Smooth muscle cell of the brain vasculature (primary cell): ENCODE measurements around the gene FXYD2.

Experiments
- DNase-seq: peaks from one replicate; pipeline ENCODE4 v3.0.0-alpha.2; 2012; ENCODE audit warnings: low read depth, low spot score

FXYD2 gene

DNA sequence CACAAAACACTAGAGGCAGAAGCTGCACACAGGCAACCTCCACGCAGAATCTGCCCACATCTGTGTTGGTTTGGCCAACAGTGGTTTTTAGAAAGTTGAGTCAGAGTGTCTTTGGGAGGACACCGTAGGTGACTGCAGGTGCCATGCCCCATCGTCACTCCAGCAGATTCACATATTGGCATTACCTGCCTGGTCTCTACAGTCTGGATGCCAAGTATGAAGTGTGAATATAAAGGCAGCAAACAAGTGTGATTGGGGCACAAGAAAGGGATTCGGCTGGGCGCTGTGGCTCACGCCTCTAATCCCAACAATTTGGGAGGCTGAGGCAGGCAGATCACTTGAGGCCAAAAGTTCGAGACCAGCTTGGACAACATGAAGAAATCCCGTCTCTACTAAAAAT is 11.0 kb upstream of the FXYD2 start:
- DNase-seq: no peak

DNA sequence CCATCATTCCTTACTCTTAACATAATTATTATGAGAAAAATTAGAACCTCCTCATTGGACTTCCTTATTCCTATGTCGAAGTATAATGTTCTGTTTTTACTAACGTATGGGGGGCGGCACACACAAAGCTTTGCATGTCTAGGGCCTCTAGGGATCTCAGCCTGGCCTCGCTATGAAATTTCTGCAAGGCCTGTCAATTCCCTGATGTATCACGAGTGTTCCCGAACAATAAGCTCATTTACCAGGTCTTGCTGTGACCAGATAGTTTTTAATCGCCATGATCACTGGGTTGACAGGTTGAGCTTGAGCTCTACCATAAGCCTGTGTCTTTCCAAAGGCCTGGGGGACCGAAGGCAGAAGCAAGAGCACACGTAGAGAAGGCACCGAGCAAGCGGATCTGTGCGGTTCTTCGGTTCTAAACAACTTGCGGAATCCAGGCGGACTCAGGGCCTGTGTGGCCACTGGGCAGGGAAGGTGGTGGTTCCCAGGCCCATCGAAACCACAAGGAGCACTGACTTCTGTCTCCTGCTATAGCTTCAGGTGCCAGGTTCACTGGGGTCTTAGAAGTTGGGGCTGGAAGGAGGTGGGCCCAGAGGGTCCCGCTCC is 10.4 kb upstream of the FXYD2 start:
- DNase-seq: no peak

DNA sequence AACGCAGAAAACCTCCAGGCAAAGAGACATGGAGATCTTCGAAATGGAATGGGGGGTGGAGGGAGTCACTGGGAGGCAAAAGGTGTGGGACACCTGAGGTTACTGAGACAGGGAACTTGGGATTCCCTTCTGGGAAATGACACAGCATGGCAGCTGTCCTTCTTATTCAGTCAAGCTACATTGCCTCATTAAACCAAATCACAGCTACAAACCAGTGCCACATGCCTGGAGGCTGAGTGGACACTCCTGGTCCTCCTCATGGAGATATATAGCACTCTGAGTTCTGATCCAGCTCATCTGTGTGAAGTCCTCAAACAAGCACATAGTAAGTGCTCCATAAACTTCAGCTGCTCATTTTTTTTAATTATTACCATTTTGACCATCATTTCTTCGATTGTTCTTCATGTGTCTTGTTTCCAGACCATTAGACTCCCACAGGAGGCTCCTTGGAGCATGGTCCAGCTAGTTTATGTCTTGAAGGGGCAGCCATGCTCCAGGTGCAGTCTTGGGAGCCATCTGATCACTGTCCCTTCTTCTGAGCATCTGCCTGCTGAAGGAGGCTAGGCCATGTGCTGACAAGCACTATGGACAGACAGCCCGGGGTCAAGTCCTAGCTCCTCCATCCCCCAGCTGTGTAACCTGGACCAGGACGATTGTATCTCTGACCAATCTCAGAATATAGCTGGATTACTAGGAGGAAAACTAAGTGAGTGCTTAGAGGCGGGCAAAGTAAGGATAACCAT is 9.7 kb upstream of the FXYD2 start:
- DNase-seq: no peak

DNA sequence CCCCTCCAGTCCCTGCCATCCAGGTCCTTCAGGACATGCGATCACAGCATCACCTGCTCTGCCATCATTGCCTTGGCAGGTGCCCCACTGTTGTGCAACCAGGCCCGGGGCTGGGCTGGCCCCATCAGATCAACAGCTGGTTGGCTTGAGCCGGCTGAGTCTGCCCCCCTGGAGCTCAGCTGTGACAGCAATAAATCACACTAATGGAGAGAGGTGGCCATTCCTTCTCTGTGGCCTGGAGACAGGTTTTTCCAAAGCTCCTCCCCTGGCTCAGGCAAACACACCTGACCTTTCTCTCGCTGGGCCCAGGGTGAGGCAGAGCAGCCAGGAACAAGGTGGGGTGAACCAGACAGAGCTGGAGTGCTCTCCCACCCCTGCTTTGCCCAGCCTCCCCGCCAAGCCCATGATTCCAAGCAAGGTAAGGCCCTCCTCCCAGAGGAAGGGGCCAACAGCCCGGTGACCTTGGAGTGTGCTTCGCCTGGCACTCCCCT is 8.9 kb upstream of the FXYD2 start:
- no peak for DNase-seq

DNA sequence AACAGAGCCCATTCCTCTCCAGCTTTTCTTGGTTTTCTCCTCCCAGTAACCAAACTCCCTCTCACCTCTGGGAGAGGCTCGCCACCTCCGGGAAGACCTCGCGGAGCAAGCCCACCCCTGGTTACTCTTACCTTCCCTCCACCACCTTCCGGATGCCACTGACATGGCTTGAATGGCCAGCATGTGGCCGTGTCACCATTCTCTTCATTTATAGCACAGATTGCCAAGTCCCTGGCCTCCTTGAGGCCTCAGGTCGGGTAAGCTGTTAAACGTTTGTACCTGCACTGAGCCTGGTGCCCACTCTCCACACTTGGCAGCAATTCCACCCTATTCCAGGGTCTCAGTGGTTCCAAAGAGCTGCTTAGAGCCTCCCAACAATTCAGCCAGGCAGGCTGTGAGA is 8.0 kb upstream of the FXYD2 start:
- DNase-seq: no peak

DNA sequence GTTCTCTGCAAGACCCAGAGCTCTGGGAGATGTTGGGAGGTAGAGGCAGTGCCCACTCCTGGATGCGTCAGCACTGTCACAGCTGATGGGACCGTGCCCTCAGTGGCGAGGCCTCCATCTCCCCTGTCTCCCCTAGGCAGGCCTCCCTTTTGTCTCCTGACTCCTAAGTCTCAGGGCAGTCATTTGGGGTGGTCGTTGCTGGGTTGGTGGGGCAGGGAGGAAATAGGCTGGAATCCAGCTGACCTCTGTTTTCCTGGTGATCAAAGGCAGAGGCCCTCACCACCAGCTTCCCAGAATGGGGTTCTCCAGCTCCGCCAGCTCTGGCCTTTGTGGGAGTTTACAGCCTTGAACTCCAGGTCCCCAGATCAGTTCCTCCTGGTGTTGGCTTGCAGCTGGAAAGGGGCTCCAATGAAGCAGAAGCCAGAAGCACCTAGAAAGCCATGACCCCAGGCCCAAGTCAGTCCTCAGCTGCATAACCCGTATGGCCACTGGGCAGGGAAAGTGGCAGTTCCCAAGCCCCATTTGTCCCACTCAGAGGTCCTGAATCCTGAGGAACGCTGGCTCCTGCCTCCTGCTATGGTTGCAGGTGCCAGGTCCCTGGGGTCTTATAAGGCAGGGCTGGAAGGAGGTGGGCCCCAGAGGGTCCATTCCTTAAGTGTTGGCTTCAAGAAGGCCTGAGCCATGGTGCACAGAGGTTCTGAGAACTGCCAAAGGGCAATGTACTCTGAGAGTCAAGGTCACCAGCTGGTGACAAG is 7.3 kb upstream of the FXYD2 start:
- DNase-seq: no peak

DNA sequence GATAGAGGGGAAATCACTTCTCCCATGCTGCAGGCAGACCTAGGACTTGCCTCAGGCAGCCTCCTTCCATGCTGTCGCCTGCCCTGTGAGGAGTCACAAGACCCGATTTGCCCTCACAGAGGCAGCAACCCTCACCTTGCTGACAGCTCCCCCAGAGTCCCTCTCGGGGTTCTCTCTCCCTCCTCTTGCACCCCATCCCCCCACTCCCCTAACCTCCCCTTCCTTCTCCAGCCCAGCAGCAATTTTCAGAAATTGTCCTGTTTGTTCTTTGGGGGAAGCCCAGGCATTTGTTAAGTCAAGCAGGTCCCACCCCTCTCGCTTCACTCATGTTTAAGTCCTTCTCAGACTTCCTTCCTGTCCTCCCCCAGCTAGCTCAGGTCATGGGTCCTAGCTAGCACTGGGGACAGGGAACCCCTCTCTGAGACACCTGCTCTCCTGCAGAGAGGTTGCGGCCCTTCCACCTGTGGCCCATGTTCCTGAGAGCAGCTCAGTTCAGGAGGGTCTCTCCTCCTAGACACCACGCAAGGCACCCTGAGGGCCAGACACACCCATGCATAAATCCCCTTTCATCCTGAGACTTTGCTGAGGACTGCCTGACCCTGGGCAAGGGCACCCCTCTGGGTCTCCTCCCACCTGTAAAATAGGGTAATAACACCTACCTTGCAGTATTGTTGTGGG is 6.3 kb upstream of the FXYD2 start:
- DNase-seq: no peak

DNA sequence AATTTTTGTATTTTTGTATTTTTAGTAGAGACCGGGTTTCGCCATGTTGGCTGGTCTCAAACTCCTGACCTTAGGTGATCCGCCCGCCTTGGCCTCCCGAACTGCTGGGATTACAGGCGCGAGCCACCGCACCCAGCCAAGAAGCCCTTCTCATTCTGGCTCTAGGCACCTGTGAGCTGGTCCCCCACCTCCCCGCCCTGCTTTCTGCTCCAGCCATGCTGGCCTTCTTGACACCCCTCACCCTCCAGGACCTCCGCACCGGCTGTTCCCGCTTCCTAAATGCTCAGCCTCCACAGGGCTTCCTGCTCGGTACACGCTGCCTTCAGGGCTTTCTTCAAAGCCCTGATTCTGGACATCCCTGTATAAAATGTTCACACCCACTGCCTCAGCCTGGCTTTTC is 5.5 kb upstream of the FXYD2 start:
- no peak for DNase-seq

DNA sequence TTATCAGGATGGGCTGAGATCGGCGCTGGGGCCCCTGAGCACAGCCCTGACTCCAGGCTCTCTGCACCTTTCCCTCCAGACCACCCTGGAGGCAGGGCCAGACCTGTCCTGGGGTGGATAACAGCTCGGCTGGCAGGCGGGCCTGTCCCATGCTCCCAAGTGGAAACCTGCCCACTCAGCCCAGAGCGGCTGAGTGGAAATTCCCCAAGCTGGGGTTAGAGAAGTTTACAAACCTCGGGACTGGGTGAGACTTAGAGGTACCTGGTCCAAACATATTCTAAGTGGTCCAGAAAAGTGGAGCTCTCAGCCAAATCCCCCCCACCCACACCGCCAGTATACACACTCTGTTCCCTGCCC is 4.8 kb upstream of the FXYD2 start:
- no peak for DNase-seq

DNA sequence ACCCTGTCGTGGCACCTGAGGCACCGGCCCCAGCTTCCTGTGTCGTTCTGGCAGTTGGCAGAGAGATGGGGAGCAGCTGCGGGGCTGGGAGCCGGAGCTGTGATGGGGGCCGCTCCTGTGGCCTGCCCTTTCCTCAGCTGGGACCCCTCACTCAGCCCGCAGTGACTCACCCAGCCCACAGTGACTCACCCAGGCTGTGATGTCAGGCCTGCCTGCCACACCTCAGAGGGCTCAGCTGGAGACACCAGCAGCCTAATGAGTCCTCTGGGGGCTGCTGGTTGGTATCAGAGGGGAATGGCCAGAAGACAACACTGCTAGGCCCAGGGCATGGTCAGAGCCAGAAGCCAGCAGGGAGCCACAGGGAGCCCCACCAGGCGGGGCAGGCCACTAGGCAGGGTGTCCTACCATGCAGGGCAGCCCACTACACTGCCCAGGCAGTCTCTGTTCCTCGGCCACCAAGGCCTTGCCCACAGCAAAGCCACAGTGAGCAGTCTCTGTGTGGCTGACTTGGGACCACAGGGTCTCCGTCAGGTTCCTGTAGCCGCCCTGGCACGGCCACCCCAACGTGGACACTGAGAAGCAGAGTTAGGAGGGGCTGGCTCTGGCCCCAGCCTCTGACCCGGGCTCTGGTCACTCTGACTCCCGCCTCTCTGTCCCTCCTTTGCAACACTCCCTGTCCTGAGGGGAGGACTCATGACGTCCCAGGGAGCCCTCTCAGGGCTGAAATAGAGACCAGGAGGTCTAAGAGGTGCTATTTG is 4.2 kb upstream of the FXYD2 start:
- no peak for DNase-seq

DNA sequence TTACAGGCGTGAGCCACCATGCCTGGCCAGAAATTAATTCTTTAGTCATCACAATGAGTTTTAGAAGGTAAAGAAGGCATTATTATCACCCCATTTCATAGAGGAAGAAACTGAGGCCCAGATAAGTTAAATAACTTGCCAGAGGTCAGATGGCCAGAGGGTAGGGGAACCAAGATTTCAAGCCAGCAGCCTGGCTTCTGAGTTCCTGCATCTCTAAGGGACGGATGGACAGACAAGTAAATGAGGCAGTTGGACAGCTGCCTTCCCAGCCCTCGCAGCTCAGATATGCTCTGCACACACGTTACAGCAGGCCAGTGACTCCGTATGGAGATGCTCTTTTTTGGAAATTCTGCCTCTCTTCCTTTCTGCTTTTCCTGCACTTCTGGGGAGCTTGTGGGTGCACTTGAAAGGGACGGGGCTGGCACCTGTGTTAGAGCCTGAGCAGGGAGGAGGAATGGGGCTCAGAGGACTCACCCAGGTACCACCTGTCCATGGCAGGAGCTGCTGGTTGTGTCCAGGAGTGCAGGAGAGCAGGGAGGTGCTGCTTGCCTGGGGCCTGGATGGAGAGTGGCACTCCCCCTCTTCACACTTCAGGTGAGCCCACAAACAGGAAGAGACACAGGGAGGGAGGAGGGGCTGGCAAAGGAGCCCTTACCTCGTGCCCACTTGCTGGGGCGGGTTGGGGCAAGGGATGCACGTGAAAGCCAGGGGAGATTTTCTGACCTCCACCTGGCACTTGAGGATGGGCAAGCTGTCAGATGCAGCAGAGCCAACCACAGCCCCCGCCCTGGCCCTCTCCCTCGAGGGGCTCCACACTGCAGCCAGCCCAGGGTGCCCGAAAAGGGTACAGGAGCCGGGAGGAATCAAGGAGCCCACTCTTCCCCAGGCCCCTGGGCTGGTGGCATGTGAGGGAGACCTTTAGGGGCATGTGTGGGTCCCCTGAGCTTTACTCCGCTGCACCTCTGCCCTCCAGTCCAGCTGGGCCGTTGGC is 3.3 kb upstream of the FXYD2 start:
- DNase-seq: no peak

DNA sequence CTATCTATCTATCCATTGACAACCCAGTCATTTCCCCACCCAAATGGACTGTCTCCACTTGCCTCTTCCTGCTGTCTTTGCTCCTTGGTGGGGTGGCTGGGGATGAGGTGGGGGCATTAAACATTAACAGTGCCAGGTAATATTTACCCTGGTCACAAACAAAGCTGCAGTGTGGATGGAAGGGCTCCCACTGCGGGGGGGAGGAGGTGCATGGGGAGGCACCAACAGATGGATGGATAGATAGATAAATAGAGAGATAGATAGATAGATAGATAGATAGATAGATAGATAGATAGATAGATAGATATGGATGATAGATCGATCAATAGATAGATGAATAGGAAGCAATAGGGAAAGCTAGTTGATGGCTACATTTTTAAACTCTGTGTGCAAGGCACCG is 2.3 kb upstream of the FXYD2 start:
- no peak for DNase-seq

DNA sequence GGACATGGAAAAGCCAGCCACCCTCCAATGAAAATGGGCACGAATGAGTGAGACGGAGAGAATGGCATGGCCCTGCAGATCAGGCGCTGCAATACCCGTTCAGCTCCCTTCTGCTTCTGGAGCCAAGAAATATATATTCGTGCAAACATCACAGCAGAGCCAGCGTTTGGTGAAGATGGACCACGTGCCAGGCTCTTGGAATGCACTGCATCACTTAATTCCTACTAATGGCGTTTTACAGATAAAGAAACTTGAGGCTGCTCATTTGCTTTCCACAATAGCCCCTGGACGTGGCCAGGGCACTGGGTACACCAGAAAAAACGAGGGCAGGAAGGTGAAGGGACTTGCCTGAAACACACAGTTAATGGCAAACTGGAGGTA is 1.6 kb upstream of the FXYD2 start:
- no peak for DNase-seq

DNA sequence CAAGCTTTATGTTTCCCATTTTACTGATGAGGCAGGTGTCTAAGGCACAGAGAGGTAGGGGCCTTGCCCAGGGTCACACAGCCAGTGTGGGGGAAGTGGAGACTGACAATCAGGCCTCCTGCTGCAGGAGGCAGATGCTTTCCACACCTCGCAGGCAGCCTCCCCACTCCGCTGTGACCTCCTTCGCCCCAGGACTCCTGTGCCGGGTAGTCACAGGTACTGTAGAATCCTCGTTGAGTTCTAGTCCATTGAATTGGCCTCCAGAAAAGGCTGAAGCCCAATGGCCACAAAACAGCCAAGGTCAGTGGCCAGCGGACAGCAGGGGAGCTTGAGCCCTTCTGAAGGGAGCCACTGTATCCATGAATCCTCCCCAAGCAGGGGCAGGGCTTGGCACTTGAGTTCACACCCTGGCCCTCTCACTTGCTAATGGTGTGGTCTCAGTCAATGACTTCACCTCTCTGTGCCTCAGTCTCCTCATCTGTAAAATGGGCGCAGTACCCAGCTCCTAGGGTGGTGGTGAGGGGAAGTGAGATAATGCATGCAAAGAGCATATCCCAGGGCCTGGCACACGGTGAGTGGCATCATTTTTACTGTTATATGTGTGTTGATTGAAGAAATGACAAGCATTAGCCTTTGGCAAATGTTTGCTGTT is 1.1 kb upstream of the FXYD2 start:
- no peak for DNase-seq

DNA sequence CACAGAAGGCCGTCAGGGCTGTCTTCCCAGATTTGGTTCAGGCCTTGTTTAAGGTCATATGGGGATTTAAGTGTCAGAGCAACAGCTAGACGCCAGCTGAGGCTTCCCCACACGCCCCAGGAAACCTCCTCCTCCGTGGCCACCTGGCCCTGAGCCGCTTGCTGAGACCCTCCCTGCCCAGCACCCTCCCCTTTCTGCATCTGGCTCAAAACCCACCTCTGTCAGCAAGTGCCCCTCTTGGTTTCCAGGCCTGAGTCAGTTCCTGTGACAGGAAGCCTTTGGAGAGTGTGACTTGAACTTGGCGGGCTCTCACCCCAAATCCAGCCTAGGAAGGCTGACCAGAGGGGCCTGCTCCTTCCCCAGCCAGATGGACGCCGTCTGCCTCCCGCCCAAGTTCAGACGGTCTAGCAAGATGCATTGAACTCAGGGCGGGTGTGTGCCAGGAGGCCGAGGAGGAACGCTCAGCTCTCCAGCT is 561 bp downstream of the FXYD2 start:
- DNase-seq: no peak

DNA sequence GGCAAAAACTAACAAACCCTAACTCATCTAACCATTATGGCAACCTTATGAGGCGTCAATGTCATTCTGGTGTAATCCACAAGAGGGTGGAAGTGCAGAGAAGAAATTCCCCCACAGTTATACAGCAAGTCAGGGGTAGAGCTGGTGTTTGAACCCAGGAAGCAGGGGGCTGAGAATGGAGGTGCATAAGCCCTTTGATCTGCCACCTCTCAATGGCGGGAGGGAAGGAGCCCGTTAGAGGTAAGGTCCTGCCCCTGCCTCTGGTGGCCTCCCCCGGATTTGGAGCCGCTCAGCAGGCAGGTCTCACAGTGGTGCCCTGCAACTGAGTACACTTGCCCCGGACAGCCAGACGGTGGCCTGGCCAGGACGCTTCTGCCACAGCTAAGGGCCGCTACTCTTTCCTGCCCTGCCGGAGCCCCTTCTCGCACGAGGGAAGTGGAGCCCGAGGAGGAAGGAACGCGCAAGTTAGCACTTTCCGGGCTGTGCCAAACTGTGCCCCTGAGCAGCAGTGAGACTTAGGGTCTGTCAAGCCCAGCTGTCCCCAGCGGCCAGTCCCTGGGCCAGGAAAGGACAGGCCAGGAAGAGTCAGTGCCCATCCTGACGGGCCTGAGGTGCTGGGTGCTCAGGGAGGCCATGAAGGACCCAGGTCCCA is 1.1 kb downstream of the FXYD2 start:
- no peak for DNase-seq

DNA sequence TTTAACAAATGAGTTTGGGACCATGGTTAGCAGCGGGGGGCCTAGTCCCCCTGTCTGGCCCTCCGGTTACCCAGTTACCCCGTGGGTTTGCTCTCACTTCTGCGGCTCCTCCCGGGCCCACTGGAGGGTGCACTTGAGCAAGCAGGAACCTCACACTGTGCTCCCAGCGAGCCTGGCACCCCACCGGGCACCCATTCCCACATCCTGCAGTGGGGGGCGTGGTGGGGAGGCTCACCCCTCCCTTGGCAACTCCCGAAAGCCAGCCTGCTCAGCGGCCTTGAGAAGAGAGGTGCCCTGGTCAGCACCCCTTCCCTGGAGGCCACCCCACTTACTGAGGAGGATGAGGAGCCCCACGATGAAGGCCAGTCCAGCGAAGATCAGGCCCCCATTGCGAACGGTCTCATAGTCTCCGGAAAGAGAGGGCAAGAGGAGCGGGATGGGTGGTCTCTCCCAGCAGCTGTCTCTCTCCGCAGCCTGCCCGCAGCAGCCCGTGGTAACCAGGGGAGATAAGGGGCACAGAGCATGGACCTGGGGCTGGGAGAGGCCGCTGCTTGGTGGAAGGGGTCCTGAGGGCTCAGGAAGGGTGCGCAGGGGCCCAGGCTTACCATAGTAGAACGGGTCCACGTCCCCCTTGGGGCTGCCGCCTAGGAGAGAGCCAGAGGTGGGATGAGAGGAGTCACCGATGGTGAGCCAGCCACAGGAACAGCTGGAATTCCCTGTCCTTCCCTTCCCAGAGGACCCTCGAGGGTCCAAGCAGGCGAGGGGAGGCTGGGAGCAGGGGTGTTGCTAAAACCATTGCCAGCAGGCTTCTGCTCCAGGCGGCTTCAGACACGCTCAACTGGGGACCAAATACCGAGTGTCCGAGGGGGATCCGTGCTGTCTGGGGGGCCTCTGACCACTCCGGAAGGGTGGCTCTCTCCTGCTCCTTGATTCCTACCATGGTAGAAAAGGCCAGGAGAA is 2.2 kb downstream of the FXYD2 start:
- DNase-seq: no peak

DNA sequence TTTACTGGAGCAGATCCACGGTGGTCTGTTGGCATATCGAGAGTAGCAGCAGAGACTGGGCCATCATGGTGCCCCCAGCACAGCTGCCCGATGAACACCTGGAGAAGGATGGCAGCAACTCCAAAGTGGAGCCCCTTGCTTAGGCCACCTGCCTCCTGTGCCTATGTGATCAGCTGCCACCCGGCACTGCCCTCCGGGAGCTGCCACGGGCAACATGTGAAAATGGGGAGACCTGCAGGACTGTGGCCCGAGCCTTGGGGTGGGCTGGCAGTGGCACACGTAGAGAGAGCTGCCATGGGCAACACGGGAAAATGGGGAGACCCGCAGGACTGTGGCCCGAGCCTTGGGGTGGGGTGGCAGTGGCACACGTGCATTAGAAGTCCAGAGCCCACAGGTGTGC is 3.1 kb downstream of the FXYD2 start:
- DNase-seq: no peak
